Left renal cortex interstitium (tissue), 4 donors: ENCODE results near the gene MTA2. TPM values are rescaled to one million over a fixed set of nuclear protein-coding genes. Genes with fewer than 3 reads are reported as not detected.
"Not testable (repeated sequence)": the region's sequence is repeated elsewhere in the genome, so short reads cannot be mapped to it uniquely, and the experiment has no call there.

Source experiments
- DNase-seq, 4 donors: peaks; one replicate each; pipeline ENCODE4 v3.0.0-alpha.2; 2013; ENCODE audit warnings: low read depth in 4 of 4, low spot score in 2 of 4, missing footprints in 1 of 4
- polyA plus RNA-seq, 4 donors: library from polyadenylated mRNA; unstranded; fragments of 120-200 nt; gene quantifications; one replicate each; pipeline ENCODE4 v1.2.1, GENCODE V29; 2013; ENCODE audit not compliant: insufficient read length in 4 of 4

The MTA2 gene
- polyA plus RNA-seq = 10 to 100 TPM; 86.4 to 99.3 (median 90.3) TPM

GRCh38 chr11:62601372-62602140, at the start of gene MTA2:
Gene MTA2 (minus strand): TSS chr11:62601865. CDS start chr11:62601450, 415 bp downstream.
- peak; percentile 92 to 95 (median 95) for DNase-seq

- not testable (repeated sequence) for DNase-seq
These were observed 48.6 kb upstream of the MTA2 start for GRCh38 chr11:62650283-62650682.

GRCh38 chr11:62649486-62649885, 47.8 kb upstream of the MTA2 start:
- no peak for DNase-seq

GRCh38 chr11:62648967-62649364, 47.3 kb upstream of the MTA2 start:
- no peak for DNase-seq

- no peak for DNase-seq
These were observed 46.7 kb upstream of the MTA2 start for GRCh38 chr11:62648185-62648966.

- DNase-seq = no peak
These were observed 45.9 kb upstream of the MTA2 start for GRCh38 chr11:62647609-62648005.

- no peak for DNase-seq
These were observed 45.4 kb upstream of the MTA2 start for GRCh38 chr11:62646825-62647608.

GRCh38 chr11:62645946-62646824, 44.5 kb upstream of the MTA2 start, which contains the start of gene GANAB:
Gene GANAB (minus strand): TSS chr11:62646613. CDS start chr11:62646599, 14 bp downstream.
- DNase-seq = peak; percentile 86 to 99 (median 96)

GRCh38 chr11:62645671-62645945, 43.9 kb upstream of the MTA2 start:
- DNase-seq = no peak

- DNase-seq = no peak
These were observed 42.6 kb upstream of the MTA2 start for GRCh38 chr11:62644220-62644619.

GRCh38 chr11:62632492-62632891, 30.8 kb upstream of the MTA2 start:
- DNase-seq = no peak

- no peak for DNase-seq
These were observed 26.0 kb upstream of the MTA2 start for GRCh38 chr11:62627713-62628112.

- DNase-seq = no peak
These were observed 20.9 kb upstream of the MTA2 start for GRCh38 chr11:62622476-62623089.

GRCh38 chr11:62621567-62622470, 20.2 kb upstream of the MTA2 start, which contains the start of gene B3GAT3:
Gene B3GAT3 (minus strand): TSS chr11:62621986. CDS start chr11:62621947, 39 bp downstream.
- DNase-seq = peak in 3 of 4 donors; percentile 68 to 92 (median 84)

- no peak for DNase-seq
These were observed 19.4 kb upstream of the MTA2 start for GRCh38 chr11:62621027-62621566.

- not testable (repeated sequence) for DNase-seq
These were observed 15.3 kb upstream of the MTA2 start for GRCh38 chr11:62616957-62617356.

- no peak for DNase-seq
These were observed 13.9 kb upstream of the MTA2 start for GRCh38 chr11:62615521-62615920.

GRCh38 chr11:62614275-62614674, 12.6 kb upstream of the MTA2 start:
- no peak for DNase-seq
